H9 (cell line): Measurements from ENCODE around the gene ACOT8. TPM values are rescaled to one million over a fixed set of nuclear protein-coding genes. Genes with fewer than 3 reads are reported as not detected.

ENCODE experiments used
- DNase-seq: peaks from one replicate; pipeline ENCODE4 v3.0.0-alpha.2; 2017
- H2AFZ ChIP-seq: one replicate; pipeline ENCODE4 v1.6.1; 2013; ENCODE audit warnings: mild to moderate bottlenecking, low read length, control low read depth, moderate library complexity
- H2AK5ac ChIP-seq: 2 replicates; pipeline ENCODE4 v1.6.1; 2013; ENCODE audit warnings: low read length, control low read depth, mixed read lengths; ENCODE audit not compliant: insufficient read length
- H2BK120ac ChIP-seq: one replicate; pipeline ENCODE4 v1.6.1; 2013; ENCODE audit warnings: low read depth, mild to moderate bottlenecking, low read length, control low read depth, inconsistent platforms; ENCODE audit not compliant: poor library complexity, severe bottlenecking
- H2BK12ac ChIP-seq: 2 replicates; pipeline ENCODE4 v1.6.1; 2013; ENCODE audit warnings: low read length, control low read depth, mixed read lengths, low read depth; ENCODE audit not compliant: insufficient read length
- H2BK15ac ChIP-seq: 2 replicates; pipeline ENCODE4 v1.6.1; 2013; ENCODE audit warnings: low read depth, low read length, control low read depth
- H2BK20ac ChIP-seq: one replicate; pipeline ENCODE4 v1.6.1; 2013; ENCODE audit warnings: low read depth, mild to moderate bottlenecking, low read length, control low read depth, inconsistent platforms; ENCODE audit not compliant: poor library complexity, severe bottlenecking
- H2BK5ac ChIP-seq: 2 replicates; pipeline ENCODE4 v1.6.1; 2013; ENCODE audit warnings: low read length, control low read depth, mixed read lengths; ENCODE audit not compliant: insufficient read length
- H3K14ac ChIP-seq: 2 replicates; pipeline ENCODE4 v1.6.1; 2013; ENCODE audit warnings: low read length, control low read depth; ENCODE audit not compliant: insufficient read depth
- H3K18ac ChIP-seq: 2 replicates; pipeline ENCODE4 v1.6.1; 2013; ENCODE audit warnings: low read depth, mild to moderate bottlenecking, mixed read lengths, low read length, control low read depth; ENCODE audit not compliant: insufficient read length
- H3K23ac ChIP-seq: 2 replicates; pipeline ENCODE4 v1.6.1; 2013; ENCODE audit warnings: low read length, control low read depth, mixed read lengths, low read depth; ENCODE audit not compliant: insufficient read length
- H3K23me2 ChIP-seq: 2 replicates; pipeline ENCODE4 v1.6.1; 2013; ENCODE audit warnings: low read depth, mild to moderate bottlenecking, mixed read lengths, low read length, control low read depth; ENCODE audit not compliant: insufficient read length, poor library complexity, severe bottlenecking
- H3K27ac ChIP-seq: 2 replicates; pipeline ENCODE4 v1.5.1; 2013; ENCODE audit warnings: low read length, control low read depth, mixed read lengths, low read depth; ENCODE audit not compliant: insufficient read length
- H3K27me3 ChIP-seq: 2 replicates; pipeline ENCODE4 v1.6.1; 2013; ENCODE audit warnings: low read length, control low read depth, inconsistent platforms; ENCODE audit not compliant: insufficient read depth
- H3K4ac ChIP-seq: 2 replicates; pipeline ENCODE4 v1.6.1; 2013; ENCODE audit warnings: low read depth, mild to moderate bottlenecking, control low read depth, inconsistent platforms, low read length, moderate library complexity
- H3K4me1 ChIP-seq: 2 replicates; pipeline ENCODE4 v1.6.1; 2013; ENCODE audit warnings: low read length, control low read depth, inconsistent platforms; ENCODE audit not compliant: insufficient read depth
- H3K4me2 ChIP-seq: 2 replicates; pipeline ENCODE4 v1.6.1; 2013; ENCODE audit warnings: low read length, control low read depth, mixed read lengths; ENCODE audit not compliant: insufficient read length, insufficient read depth
- H3K56ac ChIP-seq: 2 replicates; pipeline ENCODE4 v1.6.1; 2013; ENCODE audit warnings: low read depth, mild to moderate bottlenecking, mixed read lengths, low read length, control low read depth; ENCODE audit not compliant: insufficient read length
- H3K79me1 ChIP-seq: 2 replicates; pipeline ENCODE4 v1.6.1; 2013; ENCODE audit warnings: low read depth, mild to moderate bottlenecking, moderate library complexity, low read length, control low read depth, inconsistent platforms; ENCODE audit not compliant: insufficient read depth, poor library complexity, severe bottlenecking
- H3K79me2 ChIP-seq: 2 replicates; pipeline ENCODE4 v1.6.1; 2013; ENCODE audit warnings: low read length, control low read depth, inconsistent platforms; ENCODE audit not compliant: insufficient read depth
- H3K9ac ChIP-seq: 2 replicates; pipeline ENCODE4 v1.6.1; 2013; ENCODE audit warnings: low read length, control low read depth, mixed read lengths; ENCODE audit not compliant: insufficient read length; ENCODE audit errors: extremely low read depth
- H3K9me3 ChIP-seq: one replicate; pipeline ENCODE4 v1.6.1; 2013; ENCODE audit warnings: low read depth, low read length, inconsistent platforms; ENCODE audit not compliant: control insufficient read depth
- H3T11ph ChIP-seq: one replicate; pipeline ENCODE4 v1.6.1; 2013; ENCODE audit warnings: mild to moderate bottlenecking, low read length, control low read depth, inconsistent platforms
- H4K20me1 ChIP-seq: one replicate; pipeline ENCODE4 v1.6.1; 2013; ENCODE audit not compliant: control insufficient read depth, insufficient read length, insufficient read depth
- H4K5ac ChIP-seq: 2 replicates; pipeline ENCODE4 v1.6.1; 2013; ENCODE audit warnings: low read depth, mild to moderate bottlenecking, mixed read lengths, low read length, control low read depth; ENCODE audit not compliant: insufficient read length
- H4K8ac ChIP-seq: replicated peaks from 2 replicates; pipeline ENCODE4 v1.6.1; 2013; ENCODE audit warnings: low read length, control low read depth, mixed read lengths, low read depth; ENCODE audit not compliant: insufficient read length
- H4K91ac ChIP-seq: 2 replicates; pipeline ENCODE4 v1.6.1; 2013; ENCODE audit warnings: low read depth, mild to moderate bottlenecking, moderate library complexity, mixed read lengths, low read length, control low read depth; ENCODE audit not compliant: insufficient read length
- H3K27ac Mint-ChIP-seq, 3 experiments: 2 replicates in 2 of 3; 3 replicates in 1 of 3; pipeline ENCODE4 v1.8.0; 2020 to 2021; ENCODE audit warnings: mixed read lengths in 3 of 3, mild to moderate bottlenecking in 1 of 3, moderate library complexity in 1 of 3
- H3K27me3 Mint-ChIP-seq: 2 replicates; pipeline ENCODE4 v1.8.0; 2021; ENCODE audit warnings: low read depth, mild to moderate bottlenecking, moderate library complexity, mixed read lengths
- H3K36me3 Mint-ChIP-seq, 3 experiments: 2 replicates in 2 of 3; 3 replicates in 1 of 3; pipeline ENCODE4 v1.8.0; 2020 to 2021; ENCODE audit warnings: low read depth in 3 of 3, mixed read lengths in 3 of 3; ENCODE audit not compliant: insufficient read depth in 1 of 3
- H3K4me1 Mint-ChIP-seq, 2 experiments: 2 replicates each; pipeline ENCODE4 v1.8.0; 2020; ENCODE audit warnings: mixed read lengths in 2 of 2
- H3K4me3 Mint-ChIP-seq, 2 experiments: 2 replicates in 1 of 2; 3 replicates in 1 of 2; pipeline ENCODE4 v1.8.0; 2020 to 2021; ENCODE audit warnings: mild to moderate bottlenecking in 2 of 2, mixed read lengths in 2 of 2, moderate library complexity in 1 of 2
- H3K9me3 Mint-ChIP-seq, 2 experiments: 2 replicates in 1 of 2; 3 replicates in 1 of 2; pipeline ENCODE4 v1.8.0; 2020; ENCODE audit warnings: mild to moderate bottlenecking in 2 of 2, mixed read lengths in 2 of 2, moderate library complexity in 1 of 2
- CTCF ChIP-seq: fragments of 200-600 bp; sonication (generic); conservative IDR thresholded peaks from 3 replicates; pipeline ENCODE4 v1.8.0; 2021; ENCODE audit warnings: antibody characterized with exemption, mild to moderate bottlenecking
- WGBS: extraction: QIAGEN DNeasy Blood & Tissue Kit; methylation state at CpG from one replicate; pipeline ENCODE4 v1.1.7; 2013; ENCODE audit warnings: missing lambda C conversion rate, low lambda C conversion rate, mixed read lengths; ENCODE audit not compliant: insufficient read length; ENCODE audit errors: extremely low coverage; 5-methylcytosine and 5-hydroxymethylcytosine counted together
- total RNA-seq: library from RNA; stranded (reverse); gene quantifications from 2 replicates; pipeline ENCODE4 v1.2.1, GENCODE V29; 2021

ACOT8 gene
- total RNA-seq, 1 experiment from 2014 or later: 26.7 TPM

GRCh38 chr20:45863543-45864470 is 6.6 kb upstream of the ACOT8 start:
- Mint-ChIP-seq H3K9me3 (no peaks in the 10 kb centered on the region), H3K4me1 (peaks cover 7% of the 10 kb centered on the region in 2 experiments), H3K4me3 (no peak overlapping the region), H3K27me3 (no peaks in the 10 kb centered on the region), H3K36me3 (peaks cover 0 to 7% (median 0%) of the 10 kb centered on the region in 3 experiments; a peak in 2 of 7 replicates), H3K27ac (peak overlapping the region; percentile 62 to 67 (median 62); a peak in 4 of 7 replicates)
- Histone ChIP-seq H2BK5ac (no peak overlapping the region), H2BK15ac (no peak overlapping the region), H4K5ac (no peak overlapping the region), H3K4ac (no peak overlapping the region), H3K27ac (no peak overlapping the region), H3K9ac (no peak overlapping the region), H3K23ac (no peak overlapping the region), H2AK5ac (no peak overlapping the region), H3K23me2 (no peaks in the 10 kb centered on the region), H3K14ac (no peak overlapping the region), H3K56ac (no peak overlapping the region), H3K79me2 (no peaks in the 10 kb centered on the region), H2AFZ (no peak overlapping the region), H3T11ph (no peak overlapping the region), H3K79me1 (no peaks in the 10 kb centered on the region), H4K8ac (no peak overlapping the region), H2BK20ac (no peak overlapping the region), H3K27me3 (no peaks in the 10 kb centered on the region), H3K18ac (no peak overlapping the region), H2BK120ac (no peak overlapping the region), H3K4me1 (peaks cover 2% of the 10 kb centered on the region; the same call in 1 of the 2 replicates), H4K91ac (no peak overlapping the region), H2BK12ac (no peak overlapping the region), H3K4me2 (no peak overlapping the region), H4K20me1 (no peaks in the 10 kb centered on the region), H3K9me3 (no peaks in the 10 kb centered on the region)
- TF ChIP-seq CTCF: no peak
- no CpG with 5 or more reads among the region's 7 CpGs for WGBS
- DNase-seq: no peak
